OCI-LY3 (cell line): Measurements from ENCODE around the gene P2RX1.
"Not testable (repeated sequence)": the region's sequence is repeated elsewhere in the genome, so short reads cannot be mapped to it uniquely, and the experiment has no call there.

Experiments
- H2AFZ ChIP-seq: fragments of 200-600, 300-600 bp; shearing (Covaris generic); 2 replicates; pipeline ENCODE4 v1.6.0; 2014; ENCODE audit warnings: antibody characterized with exemption, low read depth, low read length
- H3K27ac ChIP-seq: fragments of 200-600, 300-600 bp; sonication (generic); 2 replicates; pipeline ENCODE4 v1.5.1; 2014; ENCODE audit warnings: mild to moderate bottlenecking, low read length, moderate library complexity, mixed read lengths
- H3K27me3 ChIP-seq: fragments of 200-600, 300-600 bp; sonication (generic); 2 replicates; pipeline ENCODE4 v1.6.1; 2014; ENCODE audit warnings: low read depth, low read length, mixed read lengths
- H3K36me3 ChIP-seq: fragments of 200-600, 300-600 bp; sonication (generic); replicated peaks from 2 replicates; pipeline ENCODE3; 2014; ENCODE audit warnings: low read depth, low read length, mixed read lengths
- H3K4me1 ChIP-seq: fragments of 300-600, 200-600 bp; sonication (generic); 2 replicates; pipeline ENCODE4 v1.6.1; 2014; ENCODE audit warnings: low read length, mixed read lengths
- H3K4me2 ChIP-seq: fragments of 200-600, 300-600 bp; sonication (generic); 2 replicates; pipeline ENCODE4 v1.6.1; 2014; ENCODE audit warnings: low read length, mixed read lengths
- H3K4me3 ChIP-seq: fragments of 300-600, 200-600 bp; sonication (generic); 2 replicates; pipeline ENCODE4 v1.5.1; 2014; ENCODE audit warnings: antibody characterized with exemption, mild to moderate bottlenecking, low read length, moderate library complexity
- H3K79me2 ChIP-seq: fragments of 300-600, 200-600 bp; shearing (Covaris generic); 2 replicates; pipeline ENCODE4 v1.6.1; 2014; ENCODE audit warnings: mild to moderate bottlenecking, low read length, mixed read lengths
- H3K9ac ChIP-seq: fragments of 300-600, 200-600 bp; shearing (Covaris generic); 2 replicates; pipeline ENCODE4 v1.6.0; 2014; ENCODE audit warnings: mild to moderate bottlenecking, low read length, moderate library complexity
- H3K9me3 ChIP-seq: fragments of 200-600, 300-600 bp; shearing (Covaris generic); 2 replicates; pipeline ENCODE4 v1.6.1; 2014; ENCODE audit warnings: low read length, mixed read lengths; ENCODE audit not compliant: insufficient read depth
- H4K20me1 ChIP-seq: fragments of 200-600, 300-600 bp; sonication (generic); 2 replicates; pipeline ENCODE4 v1.6.1; 2016; ENCODE audit warnings: low read length, mixed read lengths; ENCODE audit not compliant: insufficient read depth
- CTCF ChIP-seq: fragments of 200-600, 300-600 bp; sonication (generic); IDR thresholded peaks from 2 replicates; pipeline ENCODE4 v1.5.1; 2014; ENCODE audit warnings: antibody characterized with exemption, low read length, low read depth
- EZH2phosphoT487 ChIP-seq: fragments of 200-600 bp; shearing (Covaris generic); IDR thresholded peaks from 2 replicates; pipeline ENCODE4 v1.6.1; 2018; ENCODE audit warnings: antibody characterized with exemption, mixed run types, low read depth

P2RX1 gene

GRCh38 chr17:3860939-3861700, 55.1 kb downstream of the P2RX1 start:
- Histone ChIP-seq H3K9ac (no peak overlapping the region), H2AFZ (no peak overlapping the region), H3K27me3 (no peaks in the 10 kb centered on the region), H3K9me3 (no peaks in the 10 kb centered on the region), H4K20me1 (no peaks in the 10 kb centered on the region), H3K4me2 (no peak overlapping the region), H3K79me2 (no peaks in the 10 kb centered on the region), H3K4me1 (no peaks in the 10 kb centered on the region), H3K4me3 (no peak overlapping the region), H3K27ac (no peak overlapping the region), H3K36me3 (no peaks in the 10 kb centered on the region)
- TF ChIP-seq EZH2phosphoT487, result no peak
- TF ChIP-seq CTCF, result no peak

- TF ChIP-seq EZH2phosphoT487 (no peak), CTCF (no peak)
- H2AFZ ChIP-seq, result no peak overlapping the region
Measured at GRCh38 chr17:3859940-3860339, 56.3 kb downstream of the P2RX1 start.

GRCh38 chr17:3857261-3858105, 58.8 kb downstream of the P2RX1 start:
- no peaks in the 10 kb centered on the region for H3K9me3 ChIP-seq
- no peak overlapping the region for H3K4me3 ChIP-seq
- H3K4me1 ChIP-seq, result no peaks in the 10 kb centered on the region
- TF ChIP-seq EZH2phosphoT487, result no peak
- TF ChIP-seq CTCF, result no peak
- no peak overlapping the region for H3K27ac ChIP-seq
- no peaks in the 10 kb centered on the region for H3K79me2 ChIP-seq
- H3K36me3 ChIP-seq, result no peaks in the 10 kb centered on the region
- H4K20me1 ChIP-seq, result no peaks in the 10 kb centered on the region
- H2AFZ ChIP-seq, result no peak overlapping the region
- H3K9ac ChIP-seq, result no peak overlapping the region
- no peak overlapping the region for H3K4me2 ChIP-seq
- no peaks in the 10 kb centered on the region for H3K27me3 ChIP-seq

More at GRCh38 chr17:3859940-3860339, 56.3 kb downstream of the P2RX1 start:
- Histone ChIP-seq H4K20me1 (no peaks in the 10 kb centered on the region), H3K79me2 (no peaks in the 10 kb centered on the region), H3K9ac (no peak overlapping the region), H3K4me2 (no peak overlapping the region), H3K4me1 (no peaks in the 10 kb centered on the region), H3K27me3 (no peaks in the 10 kb centered on the region), H3K27ac (no peak overlapping the region), H3K9me3 (no peaks in the 10 kb centered on the region), H3K36me3 (no peaks in the 10 kb centered on the region), H3K4me3 (no peak overlapping the region)

GRCh38 chr17:3854204-3854603, 62.1 kb downstream of the P2RX1 start:
- not testable (repeated sequence) for H3K9ac ChIP-seq, H3K36me3 ChIP-seq, H2AFZ ChIP-seq, H3K4me1 ChIP-seq, H3K9me3 ChIP-seq, H4K20me1 ChIP-seq, H3K79me2 ChIP-seq, H3K4me2 ChIP-seq, H3K4me3 ChIP-seq, H3K27me3 ChIP-seq, H3K27ac ChIP-seq
